T-helper 17 cell (primary cell): ENCODE measurements around the gene TSEN2. TPM values are rescaled to one million over a fixed set of nuclear protein-coding genes. Genes with fewer than 3 reads are reported as not detected.

Source experiments
- ATAC-seq: fragments of 150-1000 bp; cut with Tn5 transposase; 2 replicates; pipeline ENCODE4 v1.10.0; 2021; ENCODE audit warnings: mild to moderate bottlenecking, moderate library complexity
- DNase-seq, 3 donors: peaks; one replicate each; pipeline versions ENCODE4 v3.0.0 to v3.0.0-alpha.2; 2020 to 2021
- H3K9me3 ChIP-seq: one replicate; pipeline ENCODE4 v1.7.0; 2013; ENCODE audit warnings: low read length, mild to moderate bottlenecking; ENCODE audit not compliant: control insufficient read depth, poor library complexity, severe bottlenecking
- H3K27ac Mint-ChIP-seq: one replicate; pipeline ENCODE4 v1.8.0; 2022; ENCODE audit warnings: mild to moderate bottlenecking, moderate library complexity, mixed read lengths
- H3K27me3 Mint-ChIP-seq: one replicate; pipeline ENCODE4 v1.8.0; 2022; ENCODE audit warnings: mixed read lengths
- H3K36me3 Mint-ChIP-seq: one replicate; pipeline ENCODE4 v1.8.0; 2022; ENCODE audit warnings: low read depth, mixed read lengths
- H3K4me1 Mint-ChIP-seq: one replicate; pipeline ENCODE4 v1.8.0; 2022; ENCODE audit warnings: mild to moderate bottlenecking, mixed read lengths
- H3K4me3 Mint-ChIP-seq: one replicate; pipeline ENCODE4 v1.8.0; 2022; ENCODE audit warnings: mild to moderate bottlenecking, moderate library complexity, mixed read lengths
- total RNA-seq, 4 donors: library from RNA in 2 of 4; stranded (reverse) in 2 of 4; gene quantifications; one replicate each; pipeline ENCODE4 v1.2.3 and lab custom pipeline; 2022 to 2026

Gene TSEN2
- 10 to 100 TPM in 1 of 2 donors, 1 to 10 TPM in 1; 9.1 to 12.5 TPM for total RNA-seq
- total RNA-seq (lab: John Stamatoyannopoulos, UW): 15.2 to 27.8 reads per million in 2 donors

GRCh38 chr3:12484198-12484982 lies at the start of gene TSEN2:
TSS of gene TSEN2 (plus strand) at chr3:12484480. CDS start at chr3:12489801, 5,321 bp downstream.
- DNase-seq (peak; percentile 97 to 99 (median 98)), ATAC-seq (peak; percentile 95)
- H3K27ac Mint-ChIP-seq: peak within 1 kb of the TSS; percentile 99
- no peaks in the 10 kb centered on the region for H3K36me3 Mint-ChIP-seq
- peaks cover 43% of the 10 kb centered on the region for H3K4me1 Mint-ChIP-seq
- H3K27me3 Mint-ChIP-seq: no peaks in the 10 kb centered on the region
- H3K9me3 ChIP-seq: no peaks in the 10 kb centered on the region
- H3K4me3 Mint-ChIP-seq: peak within 1 kb of the TSS; percentile 95

GRCh38 chr3:12436514-12437220 lies 47.6 kb upstream of the TSEN2 start:
- Mint-ChIP-seq H3K27me3 (peaks cover 6% of the 10 kb centered on the region), H3K4me1 (peaks cover 2% of the 10 kb centered on the region), H3K27ac (no peak overlapping the region), H3K36me3 (no peaks in the 10 kb centered on the region), H3K4me3 (no peak overlapping the region)
- ATAC-seq (no peak), DNase-seq (no peak)
- H3K9me3 ChIP-seq: no peaks in the 10 kb centered on the region

GRCh38 chr3:12437221-12437605 lies 47.1 kb upstream of the TSEN2 start:
- no peaks in the 10 kb centered on the region for H3K36me3 Mint-ChIP-seq
- peaks cover 2% of the 10 kb centered on the region for H3K4me1 Mint-ChIP-seq
- ATAC-seq: no peak
- no peak for DNase-seq
- no peak overlapping the region for H3K27ac Mint-ChIP-seq
- H3K27me3 Mint-ChIP-seq: peaks cover 6% of the 10 kb centered on the region
- no peak overlapping the region for H3K4me3 Mint-ChIP-seq
- H3K9me3 ChIP-seq: no peaks in the 10 kb centered on the region

GRCh38 chr3:12437861-12438260 lies 46.4 kb upstream of the TSEN2 start:
- H3K36me3 Mint-ChIP-seq: no peaks in the 10 kb centered on the region
- H3K4me1 Mint-ChIP-seq: peaks cover 2% of the 10 kb centered on the region
- H3K27me3 Mint-ChIP-seq: peaks cover 11% of the 10 kb centered on the region
- ATAC-seq (no peak), DNase-seq (no peak)
- H3K4me3 Mint-ChIP-seq: no peak overlapping the region
- no peak overlapping the region for H3K27ac Mint-ChIP-seq
- H3K9me3 ChIP-seq: no peaks in the 10 kb centered on the region

- no peak overlapping the region for H3K27ac Mint-ChIP-seq
- no peak for ATAC-seq
- H3K4me1 Mint-ChIP-seq: peaks cover 5% of the 10 kb centered on the region
- no peaks in the 10 kb centered on the region for H3K9me3 ChIP-seq
- H3K4me3 Mint-ChIP-seq: no peak overlapping the region
- peaks cover 16% of the 10 kb centered on the region for H3K27me3 Mint-ChIP-seq
- no peak for DNase-seq
- H3K36me3 Mint-ChIP-seq: no peaks in the 10 kb centered on the region
Observed at GRCh38 chr3:12438318-12438717, 46.0 kb upstream of the TSEN2 start.

GRCh38 chr3:12439161-12439940 lies 44.9 kb upstream of the TSEN2 start:
- no peaks in the 10 kb centered on the region for H3K36me3 Mint-ChIP-seq

GRCh38 chr3:12440927-12441714 lies 43.2 kb upstream of the TSEN2 start:
- peaks cover 26% of the 10 kb centered on the region for H3K27me3 Mint-ChIP-seq
- ATAC-seq: no peak
- no peaks in the 10 kb centered on the region for H3K9me3 ChIP-seq
- peaks cover 4% of the 10 kb centered on the region for H3K4me1 Mint-ChIP-seq
- H3K36me3 Mint-ChIP-seq: no peaks in the 10 kb centered on the region
- no peak for DNase-seq
- H3K27ac Mint-ChIP-seq: no peak overlapping the region
- no peak overlapping the region for H3K4me3 Mint-ChIP-seq

More at GRCh38 chr3:12439161-12439940, 44.9 kb upstream of the TSEN2 start:
- Mint-ChIP-seq H3K27me3 (peaks cover 22% of the 10 kb centered on the region), H3K27ac (no peak overlapping the region), H3K4me3 (no peak overlapping the region), H3K4me1 (peaks cover 6% of the 10 kb centered on the region)
- ATAC-seq (no peak), DNase-seq (no peak)
- H3K9me3 ChIP-seq: no peaks in the 10 kb centered on the region

- ATAC-seq: no peak
Observed at GRCh38 chr3:12442654-12443501, 41.4 kb upstream of the TSEN2 start.

GRCh38 chr3:12443781-12444522 lies 40.3 kb upstream of the TSEN2 start:
- Mint-ChIP-seq H3K4me3 (no peak overlapping the region), H3K27ac (no peak overlapping the region), H3K4me1 (peaks cover 4% of the 10 kb centered on the region), H3K27me3 (peaks cover 23% of the 10 kb centered on the region), H3K36me3 (no peaks in the 10 kb centered on the region)
- DNase-seq (no peak), ATAC-seq (no peak)
- no peaks in the 10 kb centered on the region for H3K9me3 ChIP-seq

More at GRCh38 chr3:12442654-12443501, 41.4 kb upstream of the TSEN2 start:
- peaks cover 23% of the 10 kb centered on the region for H3K27me3 Mint-ChIP-seq
- DNase-seq: no peak
- H3K36me3 Mint-ChIP-seq: no peaks in the 10 kb centered on the region
- H3K4me1 Mint-ChIP-seq: peaks cover 4% of the 10 kb centered on the region
- H3K27ac Mint-ChIP-seq: no peak overlapping the region
- no peaks in the 10 kb centered on the region for H3K9me3 ChIP-seq
- H3K4me3 Mint-ChIP-seq: no peak overlapping the region

GRCh38 chr3:12444582-12445471 lies 39.5 kb upstream of the TSEN2 start:
- H3K27ac Mint-ChIP-seq: no peak overlapping the region
- H3K4me1 Mint-ChIP-seq: peaks cover 4% of the 10 kb centered on the region
- no peak for ATAC-seq
- H3K4me3 Mint-ChIP-seq: no peak overlapping the region
- no peak for DNase-seq
- H3K9me3 ChIP-seq: no peaks in the 10 kb centered on the region
- H3K27me3 Mint-ChIP-seq: peaks cover 23% of the 10 kb centered on the region
- H3K36me3 Mint-ChIP-seq: no peaks in the 10 kb centered on the region
